Testis (tissue), 3 donors: Measurements from ENCODE around the gene DBN1. TPM values are rescaled to one million over a fixed set of nuclear protein-coding genes. Genes with fewer than 3 reads are reported as not detected.

Experiments used
- DNase-seq: peaks from one replicate; pipeline ENCODE4 v3.0.0-alpha.2; 2019
- H3K27ac ChIP-seq, 2 donors: fragments of 200-600 bp; sonication (generic); one replicate each; pipeline ENCODE4 v1.5.1; 2019
- H3K27me3 ChIP-seq: fragments of 200-600 bp; sonication (generic); one replicate; pipeline ENCODE4 v1.5.1; 2019
- H3K36me3 ChIP-seq: fragments of 200-600 bp; sonication (generic); one replicate; pipeline ENCODE4 v1.5.1; 2017; ENCODE audit warnings: low read depth; ENCODE audit errors: missing control alignments
- H3K4me1 ChIP-seq: fragments of 200-600 bp; sonication (generic); one replicate; pipeline ENCODE4 v1.5.1; 2019
- H3K4me3 ChIP-seq, 2 donors: fragments of 200-600 bp; sonication (generic); one replicate each; pipeline ENCODE4 v1.5.1; 2017 to 2019
- H3K9me3 ChIP-seq: fragments of 200-600 bp; sonication (generic); one replicate; pipeline ENCODE4 v1.5.1; 2017
- CTCF ChIP-seq, 3 experiments: fragments of 450-650 bp in 2 of 3; fragments of 200-600 bp in 1 of 3; sonication (generic) in 1 of 3; IDR thresholded peaks; one replicate each; pipeline ENCODE4 v1.5.1; 2016 to 2019; ENCODE audit warnings: antibody characterized with exemption in 3 of 3, mild to moderate bottlenecking in 2 of 3, moderate library complexity in 1 of 3
- POLR2A ChIP-seq: fragments of 450-650 bp; IDR thresholded peaks from one replicate; pipeline ENCODE4 v1.6.1; 2017; ENCODE audit warnings: antibody characterized with exemption, mild to moderate bottlenecking, moderate library complexity
- WGBS, 2 donors: methylation state at CpG; one replicate each; pipeline ENCODE4 v1.1.5; 2018; 5-methylcytosine and 5-hydroxymethylcytosine counted together
- intact Hi-C: fragments of 100-400 bp; cut with DNase I; formaldehyde crosslinking; loops from one replicate; pipeline ENCODE4 v1.15.1; 2023; ENCODE audit warnings: low total_unique reads
- polyA plus RNA-seq: library from polyadenylated mRNA; stranded (reverse); fragments of 350-450 nt; fragmentation: Illumina TruSeq; extraction: RNeasy Lipid Tissue Mini Kit (QIAGEN cat#74804); gene quantifications from one replicate; pipeline ENCODE4 v1.2.3, GENCODE V29; 2014; ENCODE audit warnings: low read depth, low replicate concordance; ENCODE audit not compliant: insufficient read depth
- total RNA-seq, 2 donors: library from RNA; depleted of rRNA; stranded (reverse); fragments of >200 nt; gene quantifications; one replicate each; pipeline ENCODE4 v1.2.3, GENCODE V29; 2016

The DBN1 gene
- total and polyA plus RNA-seq, 3 donors from 2014 or later = 50.5 to 83.1 (median 69.6) TPM

GRCh38 chr5:177484902-177485549 is 11.6 kb upstream of the DBN1 start:
- Histone ChIP-seq H3K27me3 (no peaks in the 10 kb centered on the region), H3K36me3 (no peaks in the 10 kb centered on the region), H3K4me3 (no peak overlapping the region), H3K4me1 (peaks cover 8% of the 10 kb centered on the region), H3K27ac (no peak overlapping the region), H3K9me3 (no peaks in the 10 kb centered on the region)
- no peak for DNase-seq
- intact Hi-C loops = no loop called here
- TF ChIP-seq POLR2A = no peak
- TF ChIP-seq CTCF (IDR thresholded peaks at IDR 0.05) = no peak
- WGBS, 2 donors = 49 to 59% methylated on average over 12 to 13 of the region's 13 CpGs

- Histone ChIP-seq H3K27ac (no peak overlapping the region), H3K4me3 (no peak overlapping the region), H3K4me1 (peaks cover 16% of the 10 kb centered on the region), H3K27me3 (no peaks in the 10 kb centered on the region), H3K9me3 (no peaks in the 10 kb centered on the region), H3K36me3 (no peaks in the 10 kb centered on the region)
- no peak for DNase-seq
- intact Hi-C loops = no loop called here
- TF ChIP-seq POLR2A = no peak
- WGBS, 2 donors = 71 to 74% methylated on average over 22 of the region's 22 CpGs
These were observed 10.8 kb upstream of the DBN1 start for GRCh38 chr5:177483994-177484901.

- DNase-seq = no peak
- TF ChIP-seq POLR2A = no peak
- no peak for TF ChIP-seq CTCF (IDR thresholded peaks at IDR 0.05)
- intact Hi-C loops = no loop called here
- H3K27ac ChIP-seq = no peak overlapping the region
- H3K4me1 ChIP-seq = peaks cover 28% of the 10 kb centered on the region
- H3K9me3 ChIP-seq = no peaks in the 10 kb centered on the region
- no peaks in the 10 kb centered on the region for H3K36me3 ChIP-seq
- H3K4me3 ChIP-seq = no peak overlapping the region
- 84 to 97% methylated on average over 8 to 9 of the region's 9 CpGs for WGBS, 2 donors
- no peaks in the 10 kb centered on the region for H3K27me3 ChIP-seq
These were observed 9.6 kb upstream of the DBN1 start for GRCh38 chr5:177483042-177483441.

GRCh38 chr5:177482359-177482795 is 8.9 kb upstream of the DBN1 start:
- no peaks in the 10 kb centered on the region for H3K36me3 ChIP-seq
- 85 to 91% methylated on average over 10 of the region's 10 CpGs for WGBS, 2 donors
- H3K4me3 ChIP-seq = no peak overlapping the region
- H3K4me1 ChIP-seq = peaks cover 32% of the 10 kb centered on the region
- H3K27me3 ChIP-seq = no peaks in the 10 kb centered on the region
- H3K9me3 ChIP-seq = no peaks in the 10 kb centered on the region
- no peak for DNase-seq
- TF ChIP-seq CTCF (IDR thresholded peaks at IDR 0.05) = no peak
- no peak for TF ChIP-seq POLR2A
- H3K27ac ChIP-seq = no peak overlapping the region
- intact Hi-C loops = no loop called here

GRCh38 chr5:177479774-177480173 is 6.3 kb upstream of the DBN1 start:
- peaks cover 27% of the 10 kb centered on the region for H3K4me1 ChIP-seq
- 47 to 48% methylated on average over 13 to 14 of the region's 14 CpGs for WGBS, 2 donors
- H3K9me3 ChIP-seq = no peaks in the 10 kb centered on the region
- H3K4me3 ChIP-seq = no peak overlapping the region
- H3K27ac ChIP-seq = peak overlapping the region in 1 of 2 donors; percentile 59
- intact Hi-C loops = no loop called here
- DNase-seq = no peak
- TF ChIP-seq CTCF (IDR thresholded peaks at IDR 0.05) = no peak
- TF ChIP-seq POLR2A = no peak
- no peaks in the 10 kb centered on the region for H3K36me3 ChIP-seq
- no peaks in the 10 kb centered on the region for H3K27me3 ChIP-seq
